Activated CD8-positive, alpha-beta memory T cell treated with anti-CD3 and anti-CD28 coated beads for 1 hour (primary cell): ENCODE results near the gene PEA15.

ENCODE experiments used
- DNase-seq, 2 donors: peaks; one replicate each; pipeline ENCODE4 v3.0.0-alpha.2; 2020; ENCODE audit warnings: low read depth in 1 of 2; ENCODE audit errors: extremely low read depth in 1 of 2

PEA15 gene

DNA sequence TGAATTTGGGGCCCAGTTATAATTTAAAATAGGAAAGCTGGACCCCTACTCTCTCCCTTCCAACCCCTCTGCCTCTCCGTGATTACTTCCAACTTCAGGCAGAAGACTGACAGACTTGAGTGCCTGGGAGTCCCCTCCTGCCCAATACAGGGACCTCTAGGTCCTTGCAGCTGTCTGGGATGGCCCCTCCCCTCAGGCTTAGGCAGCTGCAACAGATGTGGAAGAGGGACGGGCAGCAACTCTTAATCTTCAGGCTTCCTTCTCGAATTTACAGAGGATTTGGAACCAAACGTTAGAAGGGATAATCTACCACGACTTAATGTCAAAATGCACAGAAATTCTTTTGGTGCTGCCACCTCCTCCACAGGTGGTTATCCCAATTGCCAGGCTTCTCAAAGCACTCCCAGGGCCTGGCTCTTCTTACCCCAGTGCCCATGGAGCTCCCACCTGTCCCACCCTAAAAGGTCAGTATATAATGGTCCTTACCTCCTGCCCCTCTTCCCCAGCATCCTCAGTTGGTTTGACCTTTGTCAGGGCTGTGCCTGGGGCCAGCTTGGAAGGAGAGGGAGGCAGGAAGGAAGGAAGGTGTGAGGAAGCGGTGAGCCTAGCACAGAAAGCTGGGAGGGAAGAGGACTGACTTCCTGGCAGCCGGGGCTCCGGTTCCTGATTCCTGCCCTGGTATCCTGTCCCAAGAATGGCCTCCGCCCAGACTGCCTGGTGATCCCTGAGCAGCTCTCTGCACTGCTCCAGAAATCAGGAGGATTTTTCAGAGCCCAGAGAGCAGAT lies 2.8 kb downstream of the PEA15 start:
- no peak for DNase-seq

DNA sequence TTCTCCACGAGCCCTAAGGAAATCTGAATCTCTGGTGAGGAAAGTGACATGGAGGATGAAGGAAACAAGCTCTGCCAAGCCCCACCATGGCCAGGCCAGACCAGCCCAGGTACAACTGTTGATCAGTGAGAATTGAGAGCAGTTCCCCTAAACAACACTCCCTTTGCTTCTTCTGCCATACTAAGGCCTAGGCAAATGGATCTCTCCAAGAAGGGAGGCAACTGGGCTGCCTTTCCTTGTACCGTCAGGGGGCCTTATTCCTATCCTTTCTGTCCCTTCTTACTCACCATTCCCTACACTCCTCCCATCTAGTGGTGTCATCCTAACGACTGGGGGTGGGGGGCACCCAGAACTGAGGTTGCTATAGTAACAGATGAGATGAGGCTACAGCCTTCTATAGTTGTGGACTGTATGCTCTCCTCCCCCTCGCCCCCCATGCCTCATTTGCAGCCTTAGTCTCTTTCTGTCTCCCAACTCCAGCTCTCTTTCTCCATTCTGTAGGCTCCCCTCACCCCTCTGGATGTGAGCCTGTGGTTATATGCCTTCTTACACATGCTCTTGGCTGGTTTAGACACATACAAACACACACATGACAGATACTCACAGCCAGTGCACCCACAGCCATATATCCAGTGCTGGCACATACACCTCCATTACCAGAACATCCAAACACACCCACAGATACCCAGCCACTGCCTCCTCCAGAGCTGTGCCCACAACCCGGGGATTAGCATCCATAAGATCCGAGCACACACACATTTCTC lies 3.6 kb downstream of the PEA15 start:
- DNase-seq: no peak

DNA sequence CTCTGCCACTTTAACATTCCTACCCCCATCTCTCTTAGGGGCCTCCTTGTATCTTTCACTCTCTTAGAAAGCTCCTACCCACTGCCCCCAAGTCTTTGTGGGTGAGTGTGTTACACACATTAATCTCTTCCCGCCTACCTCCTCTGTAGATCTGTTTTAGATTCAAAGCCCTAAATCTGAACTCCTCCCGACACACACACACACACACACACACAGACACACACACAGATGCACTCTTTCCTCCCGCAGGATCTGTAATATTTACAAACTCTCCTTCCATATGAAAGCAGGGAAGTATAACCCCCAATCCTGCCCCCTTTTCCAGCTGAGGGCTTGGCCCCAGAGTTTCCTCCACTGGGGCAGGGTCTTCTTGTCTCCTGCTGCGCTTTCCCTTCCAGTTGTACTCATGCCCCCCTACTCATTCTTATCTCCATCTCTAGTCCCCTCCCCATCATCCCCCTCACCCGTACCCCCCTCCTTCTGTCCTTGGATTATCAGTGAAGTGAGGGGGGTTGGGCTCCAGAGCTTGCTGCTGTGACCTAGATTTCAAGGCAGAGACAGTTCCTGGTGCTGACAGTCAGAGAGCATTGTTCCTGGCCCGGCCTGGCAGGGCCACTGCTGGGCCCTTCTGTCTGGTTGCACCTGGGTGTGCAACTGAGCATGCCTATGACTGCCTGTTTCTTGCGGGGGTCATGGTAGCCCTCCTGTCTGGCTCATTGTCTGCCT lies 4.3 kb downstream of the PEA15 start:
- no peak for DNase-seq

DNA sequence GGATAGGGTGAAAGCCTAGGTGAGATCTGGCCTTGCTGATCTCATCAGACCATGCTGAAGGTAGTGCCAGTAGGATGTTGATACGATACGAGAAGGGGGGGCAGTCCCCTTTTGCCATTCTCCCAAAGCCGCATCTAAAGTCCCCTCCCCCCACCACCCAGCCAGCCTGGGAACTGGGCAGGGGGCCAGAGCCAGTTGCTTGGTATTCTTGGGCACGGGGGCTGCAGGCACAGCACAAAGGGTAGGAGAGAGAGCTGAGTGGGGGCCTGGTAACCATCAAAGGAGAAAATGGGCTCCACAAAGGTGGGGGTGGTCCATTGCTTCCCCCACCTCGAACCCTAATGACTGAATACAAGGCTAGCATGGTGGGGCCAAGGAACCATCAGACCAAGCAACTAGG lies 5.4 kb downstream of the PEA15 start:
- no peak for DNase-seq

DNA sequence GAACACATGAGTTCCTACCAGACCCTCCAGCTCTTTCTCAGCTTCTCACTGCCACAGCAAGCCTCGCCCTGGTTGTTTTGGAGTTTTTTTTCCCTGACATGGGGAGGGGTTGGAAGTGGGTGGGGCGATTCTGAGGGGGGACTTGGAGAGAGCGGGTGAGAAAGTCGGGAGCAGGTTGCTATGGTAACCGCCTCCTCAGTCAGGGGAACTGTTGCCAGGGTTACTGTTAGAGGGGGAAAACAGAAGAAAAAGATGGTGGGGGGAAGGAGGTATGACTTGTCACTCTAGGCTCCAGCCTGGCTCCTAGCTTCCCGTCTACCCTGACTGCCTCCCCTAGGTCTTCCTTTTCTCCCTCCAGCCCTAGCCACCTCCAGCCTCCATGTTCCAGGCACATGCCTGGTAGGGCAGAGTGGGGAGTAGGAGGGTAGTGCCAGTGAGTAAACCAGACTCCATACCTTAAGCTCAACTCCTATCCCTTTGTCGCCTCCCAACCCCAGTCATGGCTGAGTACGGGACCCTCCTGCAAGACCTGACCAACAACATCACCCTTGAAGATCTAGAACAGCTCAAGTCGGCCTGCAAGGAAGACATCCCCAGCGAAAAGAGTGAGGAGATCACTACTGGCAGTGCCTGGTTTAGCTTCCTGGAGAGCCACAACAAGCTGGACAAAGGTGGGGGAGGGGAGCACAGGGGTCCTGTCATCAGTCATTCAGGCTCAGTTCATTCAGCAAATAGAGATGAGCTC lies 6.0 kb downstream of the PEA15 start:
- DNase-seq: no peak

DNA sequence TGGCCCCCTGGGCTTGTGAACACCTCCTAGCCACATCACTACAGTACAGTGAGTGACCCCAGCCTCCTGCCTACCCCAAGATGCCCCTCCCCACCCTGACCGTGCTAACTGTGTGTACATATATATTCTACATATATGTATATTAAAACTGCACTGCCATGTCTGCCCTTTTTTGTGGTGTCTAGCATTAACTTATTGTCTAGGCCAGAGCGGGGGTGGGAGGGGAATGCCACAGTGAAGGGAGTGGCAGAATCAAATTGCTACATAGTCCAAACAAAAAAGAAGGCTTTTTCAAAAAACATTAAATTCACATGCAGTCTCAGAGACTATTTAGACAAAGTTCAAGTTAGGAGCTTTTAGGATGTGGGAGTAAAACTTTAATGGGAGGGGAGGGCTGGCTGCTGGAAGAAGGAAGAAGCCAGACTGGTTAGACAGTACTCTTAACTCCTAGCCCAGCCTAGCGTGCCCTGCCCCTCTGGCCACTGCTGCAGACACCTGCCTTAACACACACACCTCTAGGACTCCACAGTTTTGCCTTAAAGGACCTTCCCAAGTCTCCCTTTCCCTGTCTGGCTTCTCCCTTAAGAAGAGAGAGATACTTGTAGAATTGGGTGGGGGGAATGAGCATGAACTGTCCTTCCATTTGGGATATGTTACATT lies 9.4 kb downstream of the PEA15 start:
- DNase-seq: no peak

DNA sequence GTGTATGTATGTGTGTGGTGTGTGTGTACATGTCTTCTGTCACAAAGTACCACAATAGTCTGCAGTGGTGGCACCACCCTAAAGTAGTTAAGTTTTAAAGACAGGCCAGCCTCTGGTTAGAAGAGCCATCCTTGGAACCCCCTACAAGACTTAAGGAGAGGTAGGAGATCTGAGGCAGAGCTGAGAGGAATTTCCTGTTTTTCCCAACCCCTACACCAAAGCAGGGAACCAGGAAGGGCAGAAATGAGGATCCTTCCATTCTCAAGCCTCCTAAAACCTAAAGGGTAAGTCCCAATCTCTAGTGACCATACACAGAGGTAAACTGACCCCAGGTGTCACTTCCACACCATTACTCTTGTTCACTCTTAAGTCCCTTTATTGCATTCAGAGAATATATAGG lies 11.1 kb downstream of the PEA15 start:
- DNase-seq: no peak

DNA sequence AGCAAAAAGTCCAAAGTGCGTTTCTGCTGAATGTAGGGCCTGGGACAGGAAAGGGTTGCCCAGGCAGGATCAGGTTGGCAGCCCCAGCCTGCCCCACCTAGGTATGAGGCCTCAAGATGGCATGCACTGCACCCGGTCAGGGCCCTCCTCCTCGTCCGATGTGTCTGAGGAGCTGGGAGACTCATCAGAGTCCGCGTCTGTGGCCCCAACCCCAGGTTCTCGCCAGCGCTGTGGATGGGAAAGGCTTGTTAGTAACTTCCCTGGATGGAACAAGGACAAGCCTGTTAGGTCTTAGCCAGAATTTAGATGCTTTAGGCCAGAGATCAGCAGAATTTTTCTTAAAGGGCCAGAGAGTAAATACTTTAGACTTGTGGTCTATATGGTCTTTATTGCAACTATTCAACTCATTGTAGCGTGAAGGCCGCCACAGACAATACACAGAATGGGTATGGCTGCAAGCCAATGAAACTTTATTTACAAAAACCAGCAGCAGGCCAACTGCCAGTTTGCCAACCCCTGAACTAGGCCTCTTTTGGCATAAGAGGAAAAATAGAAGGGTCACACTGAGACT lies 12.4 kb downstream of the PEA15 start:
- DNase-seq: no peak

DNA sequence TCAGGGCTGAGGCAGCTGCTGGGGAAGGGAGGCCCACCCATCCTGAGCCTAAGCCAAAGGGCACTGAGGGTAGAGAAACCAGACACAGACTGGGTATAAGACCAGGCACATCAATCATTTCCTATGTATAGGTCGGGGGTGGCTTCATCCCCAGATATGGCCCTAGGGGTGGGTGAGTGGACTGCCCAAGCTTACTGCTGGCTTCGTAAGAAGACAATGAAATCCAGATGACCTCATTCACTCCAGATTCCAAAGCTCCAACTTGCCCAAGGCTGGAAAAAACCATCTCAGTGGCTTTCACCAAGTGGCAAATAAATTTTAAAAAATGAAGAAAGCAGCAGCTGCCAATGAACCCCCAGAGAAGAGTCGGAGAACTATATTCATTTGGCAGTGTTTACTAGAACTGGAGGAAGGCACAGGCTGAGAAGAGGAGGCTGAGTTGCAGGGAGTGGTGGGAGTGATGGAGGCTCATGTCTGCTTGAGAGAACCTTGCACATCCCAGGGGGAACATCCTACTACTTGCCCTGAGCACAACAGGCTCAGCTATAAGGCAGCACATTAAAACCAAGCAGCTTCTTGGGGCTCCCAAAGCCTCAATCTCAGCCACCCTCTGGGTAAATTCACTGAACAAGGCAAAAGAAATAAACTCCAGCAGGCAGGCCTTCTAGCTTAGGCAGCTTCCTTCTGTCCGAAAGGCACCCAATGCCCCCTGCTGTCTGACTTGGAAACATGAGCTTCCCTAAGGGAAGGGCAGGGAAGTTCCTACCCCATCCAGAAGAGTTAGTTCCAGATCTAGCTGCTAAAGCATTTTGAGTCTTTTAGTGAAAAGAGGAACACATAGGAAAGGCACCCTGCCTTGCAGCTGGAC lies 14.1 kb downstream of the PEA15 start:
- no peak for DNase-seq

DNA sequence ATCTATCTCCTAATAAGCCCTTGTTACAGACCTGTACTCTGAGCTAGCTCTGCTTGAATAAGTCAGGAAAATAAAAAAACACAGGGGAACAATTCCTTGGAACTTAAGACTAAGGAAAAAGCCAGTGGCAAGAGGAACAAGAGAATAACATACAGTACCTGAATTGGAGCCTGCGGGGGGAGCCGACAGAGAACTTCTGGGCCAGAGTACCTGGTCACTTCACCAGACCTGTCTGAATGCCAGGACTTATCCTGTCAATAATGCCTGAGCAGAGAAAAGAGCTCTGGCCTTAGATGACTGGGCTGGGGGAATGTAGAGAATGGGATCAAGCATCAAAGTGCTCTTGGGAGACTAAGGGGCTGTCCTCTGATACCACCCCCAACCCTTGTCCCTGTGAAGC lies 15.1 kb downstream of the PEA15 start:
- DNase-seq: no peak

DNA sequence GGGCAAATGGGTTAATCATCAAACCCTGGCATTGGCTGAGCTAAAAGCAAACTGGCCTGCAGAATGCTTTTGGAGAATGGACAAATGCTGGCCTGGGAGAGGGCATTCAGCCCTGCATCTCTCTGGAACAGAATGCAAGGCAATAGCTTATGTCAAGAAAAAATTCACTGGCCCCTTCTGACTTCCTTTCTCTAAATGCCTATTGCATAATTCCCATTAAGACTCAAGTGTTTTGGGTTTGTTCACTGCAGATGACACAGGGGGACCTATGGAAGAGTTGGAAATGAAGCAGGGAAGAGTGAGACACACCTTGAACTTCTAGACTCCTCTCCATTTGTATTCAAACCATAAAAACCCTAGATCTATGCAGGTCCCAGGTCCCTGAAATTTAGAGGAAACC lies 15.9 kb downstream of the PEA15 start:
- DNase-seq: no peak

DNA sequence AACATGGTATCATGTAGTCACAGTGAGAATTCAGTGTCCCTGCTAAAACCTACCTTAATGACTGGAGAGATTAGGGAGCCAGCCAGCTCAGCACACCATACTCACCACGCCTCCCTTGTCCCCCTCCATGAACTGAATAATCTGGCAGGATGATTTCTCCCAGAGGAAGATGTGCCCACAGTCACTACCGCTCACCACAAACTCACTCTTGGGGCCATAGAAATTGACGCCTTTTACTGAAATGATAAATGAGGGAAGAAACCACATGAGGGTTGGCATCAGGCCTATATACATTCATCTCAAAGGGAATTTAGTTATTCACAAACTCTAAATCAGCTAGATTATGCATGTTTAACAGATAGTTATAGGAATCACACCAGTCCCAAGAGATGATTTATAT lies 17.4 kb downstream of the PEA15 start:
- no peak for DNase-seq

DNA sequence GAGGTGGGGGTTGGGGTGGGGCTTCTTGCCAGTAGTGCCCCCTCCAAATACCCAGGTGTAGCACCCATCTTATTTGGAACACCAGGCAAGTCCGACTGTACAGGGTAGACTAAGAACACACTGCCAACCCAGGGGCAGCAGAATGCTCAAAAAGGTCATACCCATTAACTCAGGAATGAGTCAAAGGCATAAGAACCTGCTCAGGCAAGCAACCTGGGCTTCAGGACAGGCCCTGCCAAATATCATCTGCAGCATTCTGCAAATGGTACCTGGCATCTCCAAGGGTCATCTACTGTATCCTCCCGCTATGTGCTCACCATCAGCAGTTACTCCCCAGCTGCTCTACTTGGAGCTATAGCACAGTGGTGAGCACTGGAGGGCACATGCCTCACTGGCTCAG lies 19.4 kb downstream of the PEA15 start:
- DNase-seq: no peak

DNA sequence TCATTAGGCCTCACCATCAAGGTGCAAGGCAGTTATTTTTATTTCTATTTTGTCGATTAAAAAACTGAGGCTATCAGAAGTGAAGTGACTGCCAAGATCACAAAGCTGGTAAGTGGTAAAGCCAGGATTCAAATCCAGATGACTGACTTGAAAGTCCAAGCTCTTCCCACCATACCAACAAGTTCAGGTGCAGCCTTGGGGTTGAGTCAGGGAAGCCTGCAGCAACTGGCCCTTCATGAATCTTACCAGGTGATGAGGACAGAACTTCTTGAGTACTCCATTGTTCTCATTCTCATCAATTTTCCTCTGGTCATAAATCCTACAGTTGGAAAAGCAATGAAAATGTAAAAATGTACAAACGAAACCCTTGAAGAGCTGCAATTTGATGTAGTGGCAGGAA lies 20.2 kb downstream of the PEA15 start:
- DNase-seq: no peak

DNA sequence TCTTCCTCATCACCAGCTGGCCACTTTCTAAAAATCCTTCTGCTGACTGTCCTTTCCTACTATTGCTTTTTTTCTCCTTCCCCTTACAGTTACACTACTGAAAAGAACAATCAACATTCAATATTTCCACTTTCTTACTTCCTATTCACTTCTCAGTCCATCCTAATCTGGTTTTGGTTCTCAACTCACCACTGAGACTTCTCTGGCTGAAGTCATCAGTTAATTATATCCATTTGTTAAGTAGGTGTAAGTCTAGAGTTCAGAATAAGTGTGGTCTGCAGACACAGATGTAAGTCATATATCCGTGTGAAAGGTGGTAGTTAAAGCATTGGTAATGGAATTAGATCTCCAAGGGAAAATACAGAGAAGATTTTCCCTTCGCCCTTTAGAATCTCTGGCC lies 21.4 kb downstream of the PEA15 start:
- no peak for DNase-seq

DNA sequence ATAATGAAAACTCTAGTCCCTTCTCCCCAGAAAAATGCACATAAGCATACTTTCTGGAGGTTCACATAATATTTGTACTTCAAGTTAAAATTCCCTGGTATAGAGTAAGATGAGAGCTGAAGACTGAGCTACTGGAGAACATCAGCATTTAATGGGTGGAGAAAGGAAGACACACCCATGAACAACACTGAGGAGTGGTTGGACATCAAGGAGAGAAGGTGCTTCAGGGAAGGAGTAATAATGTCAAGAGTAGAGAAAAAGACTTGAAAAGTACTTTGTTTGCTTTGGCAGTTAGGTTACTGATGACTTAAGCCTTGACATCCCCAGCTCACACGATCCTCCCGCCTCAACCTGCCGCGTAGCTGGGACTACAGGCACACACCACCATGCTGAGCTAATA lies 21.9 kb downstream of the PEA15 start:
- DNase-seq: no peak

DNA sequence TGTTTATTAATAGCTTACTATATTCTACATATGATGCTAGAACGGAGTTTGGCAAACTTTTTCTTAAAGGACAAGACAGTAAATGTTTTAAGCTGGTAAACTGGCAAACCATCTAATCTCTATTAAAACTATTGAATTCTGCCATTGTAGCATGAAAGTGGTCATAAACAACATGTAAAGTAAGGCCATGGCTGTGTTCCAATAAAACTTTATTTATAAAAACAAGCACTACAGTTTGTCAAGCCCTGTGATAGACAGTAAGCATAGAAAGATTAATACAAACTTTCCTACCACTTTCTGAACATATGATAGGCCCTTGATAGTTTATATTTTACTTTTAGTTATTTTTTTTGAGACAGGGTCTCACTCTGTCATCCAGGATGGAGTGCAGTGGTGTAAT lies 22.4 kb downstream of the PEA15 start:
- DNase-seq: no peak

DNA sequence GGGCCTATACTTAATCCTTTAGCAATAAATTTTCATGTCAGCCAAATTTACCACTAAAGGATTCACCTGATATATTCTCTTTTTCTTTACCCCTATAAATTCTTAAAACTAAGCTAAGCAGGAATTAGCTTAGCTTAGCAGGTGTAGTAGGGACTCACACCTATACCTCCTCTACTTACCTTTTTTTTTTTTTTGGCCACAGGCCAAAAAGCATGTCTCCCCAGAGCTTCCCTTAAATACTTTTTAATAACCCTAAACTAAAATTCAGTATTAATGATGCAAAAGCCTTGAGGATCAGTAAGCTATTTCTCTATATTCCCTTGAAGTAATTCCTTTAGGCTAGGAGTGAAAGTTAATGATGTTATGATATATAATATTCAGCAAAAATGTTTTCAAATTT lies 23.2 kb downstream of the PEA15 start:
- DNase-seq: no peak

DNA sequence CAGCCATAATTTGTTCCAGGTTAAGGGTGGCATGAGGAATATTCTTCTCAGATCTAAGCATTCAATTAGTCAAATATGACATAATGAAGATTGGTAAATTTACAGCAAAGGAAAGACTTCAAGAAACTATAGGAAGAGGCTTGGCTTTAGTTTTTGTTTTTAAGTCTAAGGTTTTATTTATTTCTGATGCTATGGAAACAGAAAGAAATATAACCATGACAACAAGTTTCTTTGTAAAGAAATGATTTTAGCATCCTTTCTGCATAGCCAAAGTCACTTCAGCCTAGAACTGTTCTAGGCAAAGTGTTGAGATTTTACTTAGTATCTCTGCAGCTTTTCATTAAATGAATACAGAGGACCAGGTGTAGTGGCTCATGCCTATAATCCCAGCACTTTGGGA lies 27.7 kb downstream of the PEA15 start:
- DNase-seq: no peak
